Sigmoid colon (tissue), 4 donors: ENCODE data around the gene RFX4.

ENCODE experiments used
- EP300 ChIP-seq, 4 donors: sonication (generic); formaldehyde crosslinking; IDR thresholded peaks; one replicate each; pipeline ENCODE4 v1.6.1; 2017; ENCODE audit warnings: antibody characterized with exemption in 4 of 4
- POLR2A ChIP-seq, 2 donors: fragments of 450-650 bp; IDR thresholded peaks; one replicate each; pipeline ENCODE4 v1.6.1; 2016; ENCODE audit warnings: antibody characterized with exemption in 2 of 2, mild to moderate bottlenecking in 2 of 2, moderate library complexity in 2 of 2
- POLR2AphosphoS5 ChIP-seq, 4 donors: sonication (generic); formaldehyde crosslinking; IDR thresholded peaks; one replicate each; pipeline ENCODE4 v1.6.1; 2017; ENCODE audit warnings: antibody characterized with exemption in 4 of 4
- TF ChIP-seq, protein P1 (sequence below), 4 experiments: fragments of 450-650 bp in 3 of 4; fragments of 200-600 bp in 1 of 4; IDR thresholded peaks; one replicate each; pipeline ENCODE4 v1.5.1; 2016 to 2019; ENCODE audit warnings: antibody characterized with exemption in 4 of 4, mild to moderate bottlenecking in 3 of 4, moderate library complexity in 2 of 4

GRCh38 chr12:106585521-106586277, 2.9 kb downstream of the RFX4 start:
- TF ChIP-seq POLR2AphosphoS5 (IDR thresholded peaks at IDR 0.05) = no peak
- TF ChIP-seq, protein P1, sequence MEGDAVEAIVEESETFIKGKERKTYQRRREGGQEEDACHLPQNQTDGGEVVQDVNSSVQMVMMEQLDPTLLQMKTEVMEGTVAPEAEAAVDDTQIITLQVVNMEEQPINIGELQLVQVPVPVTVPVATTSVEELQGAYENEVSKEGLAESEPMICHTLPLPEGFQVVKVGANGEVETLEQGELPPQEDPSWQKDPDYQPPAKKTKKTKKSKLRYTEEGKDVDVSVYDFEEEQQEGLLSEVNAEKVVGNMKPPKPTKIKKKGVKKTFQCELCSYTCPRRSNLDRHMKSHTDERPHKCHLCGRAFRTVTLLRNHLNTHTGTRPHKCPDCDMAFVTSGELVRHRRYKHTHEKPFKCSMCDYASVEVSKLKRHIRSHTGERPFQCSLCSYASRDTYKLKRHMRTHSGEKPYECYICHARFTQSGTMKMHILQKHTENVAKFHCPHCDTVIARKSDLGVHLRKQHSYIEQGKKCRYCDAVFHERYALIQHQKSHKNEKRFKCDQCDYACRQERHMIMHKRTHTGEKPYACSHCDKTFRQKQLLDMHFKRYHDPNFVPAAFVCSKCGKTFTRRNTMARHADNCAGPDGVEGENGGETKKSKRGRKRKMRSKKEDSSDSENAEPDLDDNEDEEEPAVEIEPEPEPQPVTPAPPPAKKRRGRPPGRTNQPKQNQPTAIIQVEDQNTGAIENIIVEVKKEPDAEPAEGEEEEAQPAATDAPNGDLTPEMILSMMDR (IDR thresholded peaks at IDR 0.05) = no peak
- TF ChIP-seq POLR2A (IDR thresholded peaks at IDR 0.05) = no peak
- TF ChIP-seq EP300 (IDR thresholded peaks at IDR 0.05) = no peak
